Measurements from ENCODE around the gene PLCB2.

Gene PLCB2

DNA sequence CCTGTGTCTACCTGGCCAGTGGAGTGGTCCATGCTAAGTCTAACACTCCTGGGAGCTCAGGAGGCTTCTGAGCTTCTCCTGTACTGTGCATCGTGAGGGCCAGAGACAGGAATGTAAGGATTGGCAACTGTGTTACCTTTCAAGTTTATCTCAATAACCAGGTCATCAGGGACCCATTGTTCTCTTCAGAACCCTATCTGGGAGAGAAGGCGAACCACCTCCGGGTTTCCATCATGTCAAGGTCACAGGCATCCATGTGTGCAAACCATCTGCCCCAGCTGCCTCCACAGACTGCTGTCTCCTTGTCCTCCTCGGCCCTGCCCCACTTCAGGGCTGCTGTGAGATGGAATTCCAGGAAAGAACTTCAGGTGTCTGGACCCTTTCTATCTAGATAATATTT, 30.8 kb downstream of the PLCB2 start:
- TF ChIP-seq SIN3A (IDR thresholded peaks at IDR 0.05; ENCODE audit: borderline replicate concordance, insufficient read depth, low read length) (no peak), TAF1 (IDR thresholded peaks at IDR 0.05; ENCODE audit: borderline replicate concordance, insufficient read depth, low read length) (no peak), FOXP2 (optimal IDR thresholded peaks at IDR 0.05; ENCODE audit: borderline replicate concordance, extremely low read depth, extremely low read length, insufficient read depth) (no peak), POLR2AphosphoS5 (IDR thresholded peaks at IDR 0.05; ENCODE audit: low read depth, low read length) (no peak)
- TF ChIP-seq, protein P1, sequence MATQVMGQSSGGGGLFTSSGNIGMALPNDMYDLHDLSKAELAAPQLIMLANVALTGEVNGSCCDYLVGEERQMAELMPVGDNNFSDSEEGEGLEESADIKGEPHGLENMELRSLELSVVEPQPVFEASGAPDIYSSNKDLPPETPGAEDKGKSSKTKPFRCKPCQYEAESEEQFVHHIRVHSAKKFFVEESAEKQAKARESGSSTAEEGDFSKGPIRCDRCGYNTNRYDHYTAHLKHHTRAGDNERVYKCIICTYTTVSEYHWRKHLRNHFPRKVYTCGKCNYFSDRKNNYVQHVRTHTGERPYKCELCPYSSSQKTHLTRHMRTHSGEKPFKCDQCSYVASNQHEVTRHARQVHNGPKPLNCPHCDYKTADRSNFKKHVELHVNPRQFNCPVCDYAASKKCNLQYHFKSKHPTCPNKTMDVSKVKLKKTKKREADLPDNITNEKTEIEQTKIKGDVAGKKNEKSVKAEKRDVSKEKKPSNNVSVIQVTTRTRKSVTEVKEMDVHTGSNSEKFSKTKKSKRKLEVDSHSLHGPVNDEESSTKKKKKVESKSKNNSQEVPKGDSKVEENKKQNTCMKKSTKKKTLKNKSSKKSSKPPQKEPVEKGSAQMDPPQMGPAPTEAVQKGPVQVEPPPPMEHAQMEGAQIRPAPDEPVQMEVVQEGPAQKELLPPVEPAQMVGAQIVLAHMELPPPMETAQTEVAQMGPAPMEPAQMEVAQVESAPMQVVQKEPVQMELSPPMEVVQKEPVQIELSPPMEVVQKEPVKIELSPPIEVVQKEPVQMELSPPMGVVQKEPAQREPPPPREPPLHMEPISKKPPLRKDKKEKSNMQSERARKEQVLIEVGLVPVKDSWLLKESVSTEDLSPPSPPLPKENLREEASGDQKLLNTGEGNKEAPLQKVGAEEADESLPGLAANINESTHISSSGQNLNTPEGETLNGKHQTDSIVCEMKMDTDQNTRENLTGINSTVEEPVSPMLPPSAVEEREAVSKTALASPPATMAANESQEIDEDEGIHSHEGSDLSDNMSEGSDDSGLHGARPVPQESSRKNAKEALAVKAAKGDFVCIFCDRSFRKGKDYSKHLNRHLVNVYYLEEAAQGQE (IDR thresholded peaks at IDR 0.05; ENCODE audit: insufficient read depth in 1 of 2, low read depth in 2 of 2, low read length in 2 of 2) = no peak

DNA sequence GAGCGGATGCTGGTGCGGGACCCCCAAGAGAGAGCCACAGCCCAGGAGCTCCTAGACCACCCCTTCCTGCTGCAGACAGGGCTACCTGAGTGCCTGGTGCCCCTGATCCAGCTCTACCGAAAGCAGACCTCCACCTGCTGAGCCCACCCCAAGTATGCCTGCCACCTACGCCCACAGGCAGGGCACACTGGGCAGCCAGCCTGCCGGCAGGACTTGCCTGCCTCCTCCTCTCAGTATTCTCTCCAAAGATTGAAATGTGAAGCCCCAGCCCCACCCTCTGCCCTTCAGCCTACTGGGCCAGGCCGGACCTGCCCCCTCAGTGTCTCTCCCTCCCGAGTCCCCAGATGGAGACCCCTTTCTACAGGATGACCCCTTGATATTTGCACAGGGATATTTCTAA, 31.8 kb downstream of the PLCB2 start:
- TF ChIP-seq, protein P1 (IDR thresholded peaks at IDR 0.05; ENCODE audit: insufficient read depth in 1 of 2, low read depth in 2 of 2, low read length in 2 of 2) = no peak
- TF ChIP-seq SIN3A (IDR thresholded peaks at IDR 0.05; ENCODE audit: borderline replicate concordance, insufficient read depth, low read length) (no peak), FOXP2 (optimal IDR thresholded peaks at IDR 0.05; ENCODE audit: borderline replicate concordance, extremely low read depth, extremely low read length, insufficient read depth) (no peak), POLR2AphosphoS5 (IDR thresholded peaks at IDR 0.05; ENCODE audit: low read depth, low read length) (no peak), TAF1 (IDR thresholded peaks at IDR 0.05; ENCODE audit: borderline replicate concordance, insufficient read depth, low read length) (no peak)

DNA sequence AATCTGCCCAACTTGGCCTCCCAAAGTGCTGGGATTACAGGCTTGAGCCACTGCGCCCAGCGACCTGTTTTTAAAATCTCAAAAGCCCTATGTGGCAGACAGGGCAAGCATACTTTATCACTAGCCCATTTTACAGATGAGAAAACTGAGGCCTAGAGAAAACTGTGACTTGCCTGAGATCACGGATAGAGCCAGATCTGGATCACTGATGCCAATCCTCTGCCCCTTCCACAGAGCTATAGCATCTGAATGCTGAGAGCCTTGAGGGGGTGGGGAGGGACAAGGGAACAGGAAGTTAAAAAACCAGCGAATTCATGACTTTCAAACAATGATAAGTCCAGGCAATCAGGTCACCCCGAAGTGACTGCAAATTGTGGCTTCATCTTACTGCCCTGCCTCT, 32.2 kb downstream of the PLCB2 start:
- TF ChIP-seq SIN3A (IDR thresholded peaks at IDR 0.05; ENCODE audit: borderline replicate concordance, insufficient read depth, low read length) = no peak
- no peak for TF ChIP-seq TAF1 (IDR thresholded peaks at IDR 0.05; ENCODE audit: borderline replicate concordance, insufficient read depth, low read length)
- no peak for TF ChIP-seq POLR2AphosphoS5 (IDR thresholded peaks at IDR 0.05; ENCODE audit: low read depth, low read length)
- no peak for TF ChIP-seq FOXP2 (optimal IDR thresholded peaks at IDR 0.05; ENCODE audit: borderline replicate concordance, extremely low read depth, extremely low read length, insufficient read depth)
- TF ChIP-seq, protein P1 (IDR thresholded peaks at IDR 0.05; ENCODE audit: insufficient read depth in 1 of 2, low read depth in 2 of 2, low read length in 2 of 2) = no peak

DNA sequence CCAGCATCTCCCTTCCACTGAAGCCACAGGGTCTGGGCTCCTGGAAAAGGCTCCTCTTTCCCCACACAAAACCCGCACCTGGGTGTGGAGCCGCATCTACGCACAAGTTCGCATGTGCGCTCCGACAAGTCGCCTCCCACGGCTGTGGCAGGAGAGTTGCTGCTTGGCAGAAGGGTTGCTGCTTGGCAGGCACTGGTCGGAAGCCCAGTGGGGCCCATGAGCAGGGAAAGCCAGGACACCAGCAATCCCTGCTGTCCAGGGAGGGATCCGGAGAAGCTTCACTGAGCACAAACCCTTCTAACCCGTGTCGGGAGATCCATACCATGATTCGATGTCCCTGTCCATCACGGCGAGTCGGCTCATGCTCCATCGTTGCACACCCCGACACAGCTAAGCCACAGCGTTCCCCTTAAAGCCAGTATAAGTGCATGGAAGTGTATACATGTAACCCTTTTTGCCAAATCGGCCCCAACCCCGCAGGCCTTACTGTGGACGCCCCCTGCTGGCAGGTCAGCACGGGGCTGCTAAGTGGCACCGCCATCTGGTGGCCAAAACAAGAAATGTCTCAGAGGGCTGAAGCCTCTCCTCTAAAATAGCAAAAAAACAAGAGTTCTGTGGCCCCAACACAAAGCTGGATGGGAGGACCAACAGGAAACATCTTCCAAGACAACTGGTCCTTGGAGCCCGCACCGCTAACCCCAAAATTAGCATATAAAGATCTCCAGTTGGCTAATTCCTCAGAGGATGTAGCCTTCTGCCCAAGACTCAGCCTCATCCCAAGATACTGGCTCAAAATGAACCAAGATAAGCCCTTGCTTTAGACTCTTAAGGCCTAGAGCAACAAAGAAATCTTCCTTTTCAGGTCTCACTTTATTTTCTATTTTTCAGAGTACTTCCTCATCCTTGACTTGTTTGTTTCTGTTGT, 33.1 kb downstream of the PLCB2 start:
- TF ChIP-seq, protein P1 (IDR thresholded peaks at IDR 0.05; ENCODE audit: insufficient read depth in 1 of 2, low read depth in 2 of 2, low read length in 2 of 2) = no peak
- TF ChIP-seq FOXP2 (optimal IDR thresholded peaks at IDR 0.05; ENCODE audit: borderline replicate concordance, extremely low read depth, extremely low read length, insufficient read depth) = peak; percentile 54
